ENCODE data around the gene CDC42BPG.
A peak's percentile ranks its signal among the peaks of the same experiment; 100 is the strongest.
"Not testable (repeated sequence)": the region's sequence is repeated elsewhere in the genome, so short reads cannot be mapped to it uniquely, and the experiment has no call there.

The CDC42BPG gene

DNA sequence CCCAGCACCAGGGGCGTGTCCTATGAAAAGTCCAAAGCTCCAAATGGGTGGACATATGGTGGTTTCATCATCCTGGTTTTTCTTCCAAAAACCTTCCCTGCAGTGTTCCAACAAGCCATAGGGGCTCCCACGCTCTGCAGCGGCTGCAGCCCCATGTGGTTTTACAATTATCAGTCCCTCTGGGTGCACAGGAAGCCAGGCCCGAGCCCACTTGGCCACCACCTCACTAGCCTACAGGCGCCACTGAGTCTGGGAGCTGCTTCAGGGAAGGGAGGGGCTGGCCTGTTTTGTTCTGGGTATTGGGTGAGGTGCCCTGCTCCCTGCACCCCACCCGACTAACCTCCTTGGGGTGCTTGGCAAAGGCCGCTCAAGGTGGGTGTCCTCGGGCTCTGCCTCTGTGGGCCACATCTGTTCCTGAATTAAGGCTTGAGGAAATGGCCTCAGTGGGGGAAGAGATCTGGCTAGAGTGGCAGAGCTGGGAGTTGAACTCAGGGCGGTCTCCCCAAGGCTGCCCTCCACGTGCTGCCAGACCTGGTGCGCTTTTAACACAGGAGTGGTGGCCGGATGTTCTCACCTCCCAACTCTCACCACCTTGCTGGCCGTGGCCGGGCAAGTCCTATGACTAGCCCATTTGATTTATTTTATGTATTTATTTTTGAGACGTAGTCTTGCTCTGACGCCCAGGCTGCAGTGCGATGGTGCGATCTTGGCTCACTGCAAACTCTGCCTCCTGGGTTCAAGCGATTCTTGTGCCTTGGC lies 5.3 kb upstream of the CDC42BPG start:
- peak; percentile 37 for DNase-seq (ENCODE audit: low spot score)

DNA sequence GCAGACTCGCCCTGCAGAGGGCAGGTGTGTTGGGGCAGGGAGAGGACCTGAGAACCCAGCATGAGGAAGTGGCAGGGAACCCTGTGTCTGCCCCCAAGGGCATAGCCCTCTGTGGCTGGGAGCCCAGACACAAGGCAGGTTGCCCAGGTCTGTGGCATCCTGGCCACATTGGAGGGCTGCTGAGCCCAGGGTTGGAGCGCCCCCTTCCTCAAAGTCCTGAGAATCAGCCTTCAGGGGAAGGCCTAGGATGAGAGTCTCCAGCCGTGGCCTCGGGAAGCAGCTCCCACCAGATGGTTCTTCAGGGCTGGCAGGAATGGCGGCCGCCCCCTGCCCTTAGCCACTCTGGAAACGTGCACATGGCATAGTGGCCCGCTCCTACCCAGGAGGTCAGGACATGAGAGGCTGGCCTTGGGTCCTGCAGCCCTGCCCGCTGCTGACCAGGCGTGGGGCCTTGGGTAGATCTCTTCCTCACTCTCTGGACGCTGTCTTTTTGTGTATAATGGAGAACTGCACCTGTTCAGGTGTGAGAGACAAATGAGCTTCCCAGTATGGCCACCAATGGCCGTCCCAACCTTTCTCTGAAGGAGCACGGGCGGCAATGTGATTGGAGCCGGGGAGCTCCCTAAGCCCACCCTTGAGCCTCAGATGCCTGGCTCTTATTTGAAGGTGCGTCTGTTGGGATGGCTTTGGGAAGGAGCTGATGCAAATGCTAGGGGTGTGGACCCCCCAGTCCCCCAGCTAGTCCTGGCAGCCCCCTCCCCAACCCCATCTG lies 4.6 kb upstream of the CDC42BPG start:
- no peak for DNase-seq (ENCODE audit: low spot score)

DNA sequence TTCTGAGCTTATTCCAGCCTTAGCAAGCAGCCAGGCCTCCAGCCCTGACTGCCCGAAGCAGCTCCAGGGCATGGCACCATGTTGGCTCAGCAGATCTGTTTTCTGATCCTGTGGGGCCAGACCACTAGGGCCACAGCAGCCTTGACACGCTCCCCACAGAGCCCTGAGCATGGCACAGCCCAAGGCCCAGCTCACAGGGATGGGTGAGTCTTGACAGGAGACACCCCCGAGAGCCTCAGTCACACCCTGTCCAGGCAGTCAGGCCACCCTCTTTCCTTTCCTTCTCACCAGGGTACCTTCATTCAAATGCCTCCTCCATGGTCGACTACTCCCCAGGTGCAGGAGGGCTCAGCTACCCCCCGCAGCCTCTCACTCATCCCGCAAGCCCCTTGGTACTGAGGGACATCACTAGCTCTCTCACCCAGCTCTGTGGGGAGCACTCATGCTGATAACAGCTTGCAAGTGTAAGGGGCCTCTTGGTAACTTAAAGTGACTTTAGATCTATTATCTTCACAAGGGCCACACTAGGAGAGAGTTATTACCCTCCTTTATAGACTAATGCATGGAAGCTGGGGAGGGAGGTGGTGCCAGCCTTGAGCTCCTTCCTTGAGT lies 3.9 kb upstream of the CDC42BPG start:
- DNase-seq (ENCODE audit: low spot score), result no peak

DNA sequence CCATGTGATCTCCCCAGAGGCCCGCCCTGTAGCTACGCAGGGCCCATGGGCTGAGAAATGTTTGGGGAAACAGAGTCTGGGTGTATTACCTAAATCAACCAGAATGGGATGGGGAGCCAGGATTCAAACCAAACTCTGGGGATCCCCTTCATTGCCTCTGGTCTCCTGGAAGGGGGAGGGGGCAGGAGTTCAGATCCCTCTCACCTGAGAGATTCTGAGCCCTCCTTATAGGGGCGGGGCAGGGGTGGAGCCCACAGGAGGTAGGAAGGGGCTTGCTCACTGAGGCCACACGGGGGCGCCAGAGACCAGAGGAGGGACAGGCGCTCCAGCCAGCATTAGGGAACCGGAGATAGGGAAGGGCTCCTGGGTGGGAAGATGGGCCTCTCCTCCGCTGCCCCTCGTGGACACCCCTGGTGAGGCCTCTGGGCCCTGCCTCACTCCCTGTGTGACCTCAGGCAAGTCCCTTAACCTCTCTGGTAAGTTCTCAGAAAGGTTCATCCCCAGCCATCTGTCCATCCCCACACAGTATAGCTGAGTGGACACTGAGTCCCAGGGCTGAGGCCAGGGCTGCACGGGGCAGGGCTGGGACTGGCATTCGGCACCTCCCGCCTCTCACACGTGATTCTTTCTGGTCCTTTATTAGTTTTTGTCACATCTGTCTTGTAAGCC lies 2.7 kb upstream of the CDC42BPG start:
- DNase-seq (ENCODE audit: low spot score), result peak; percentile 94

DNA sequence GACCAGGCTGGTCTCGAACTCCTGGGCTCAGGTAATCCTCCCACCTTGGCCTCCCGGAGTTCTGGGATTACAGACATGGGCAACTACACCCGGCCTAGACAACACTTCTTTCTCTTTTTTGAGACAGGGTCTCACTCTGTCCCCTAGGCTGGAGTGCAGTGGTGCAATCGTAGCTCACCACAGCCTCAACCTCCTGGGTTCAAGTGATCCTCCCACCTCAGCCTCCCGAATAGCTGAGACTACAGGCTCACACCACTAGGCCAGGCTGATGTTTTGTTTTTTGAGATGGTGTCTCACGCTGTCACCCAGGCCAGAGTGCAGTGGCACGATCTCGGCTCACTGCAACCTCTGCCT lies 1.3 kb upstream of the CDC42BPG start:
- DNase-seq (ENCODE audit: low spot score), result not testable (repeated sequence)

DNA sequence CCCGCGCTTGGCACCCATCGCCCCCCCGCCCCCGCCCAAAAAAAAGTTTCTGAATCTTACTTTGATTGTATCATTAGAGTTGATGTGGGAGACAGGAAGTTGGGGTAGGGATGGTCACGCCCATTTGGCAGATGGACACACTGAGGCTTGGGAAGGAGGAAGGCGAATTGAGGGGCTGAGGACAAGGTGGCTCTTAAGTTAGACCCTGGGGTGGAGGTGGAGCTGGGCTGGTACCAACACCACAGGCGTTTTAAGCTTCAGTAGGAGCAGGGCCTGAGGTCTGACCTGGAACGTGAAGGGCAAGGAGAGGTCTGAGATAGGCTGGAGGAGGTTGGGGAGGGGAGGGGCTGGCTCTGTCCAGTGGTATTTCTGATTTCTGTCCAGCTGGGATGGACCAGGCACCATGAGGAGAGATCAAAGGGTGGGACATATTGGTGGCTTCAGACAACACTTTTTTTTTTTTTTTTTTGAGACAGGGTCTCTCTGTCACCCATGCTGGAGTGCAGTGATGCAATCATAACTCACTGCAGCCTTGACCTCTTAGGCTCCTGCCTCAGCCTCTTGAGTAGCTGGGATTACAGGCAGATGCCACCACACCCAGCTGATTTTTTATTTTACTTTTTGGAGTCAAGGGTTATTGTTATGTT lies 799 bp upstream of the CDC42BPG start:
- no peak for DNase-seq (ENCODE audit: low spot score)

DNA sequence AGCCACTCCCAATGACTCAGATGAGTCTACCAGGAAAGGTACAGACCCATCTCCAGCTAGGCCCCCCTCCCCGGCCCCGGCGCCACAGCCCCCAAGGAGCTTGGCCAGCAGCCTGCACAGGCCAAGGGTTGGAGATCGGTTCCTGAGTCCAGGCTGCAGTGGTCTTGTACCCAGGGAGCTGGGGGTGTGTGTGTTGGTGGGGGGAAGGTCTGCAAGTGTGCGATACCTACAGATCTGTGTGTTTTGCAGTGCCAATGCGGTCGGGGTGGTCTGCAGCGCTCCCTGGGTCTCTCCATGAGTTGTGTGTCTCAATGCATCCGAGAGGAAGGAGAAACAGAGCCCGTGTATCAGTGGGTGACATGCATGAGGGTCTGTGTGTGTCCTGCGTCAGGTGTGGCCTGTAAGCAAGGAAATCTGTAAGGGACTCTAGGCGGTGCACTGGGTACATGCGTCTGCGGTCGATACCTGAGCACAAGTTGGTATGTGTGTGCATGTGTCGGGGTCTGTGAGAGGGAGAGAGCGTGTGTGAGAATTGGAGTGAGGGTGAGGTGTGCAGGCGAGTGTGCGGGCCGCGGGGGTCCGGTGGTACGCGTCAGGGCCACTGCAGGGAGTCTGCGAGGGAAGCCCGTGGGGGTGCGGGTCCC lies 645 bp downstream of the CDC42BPG start:
- DNase-seq (ENCODE audit: low spot score), result no peak

DNA sequence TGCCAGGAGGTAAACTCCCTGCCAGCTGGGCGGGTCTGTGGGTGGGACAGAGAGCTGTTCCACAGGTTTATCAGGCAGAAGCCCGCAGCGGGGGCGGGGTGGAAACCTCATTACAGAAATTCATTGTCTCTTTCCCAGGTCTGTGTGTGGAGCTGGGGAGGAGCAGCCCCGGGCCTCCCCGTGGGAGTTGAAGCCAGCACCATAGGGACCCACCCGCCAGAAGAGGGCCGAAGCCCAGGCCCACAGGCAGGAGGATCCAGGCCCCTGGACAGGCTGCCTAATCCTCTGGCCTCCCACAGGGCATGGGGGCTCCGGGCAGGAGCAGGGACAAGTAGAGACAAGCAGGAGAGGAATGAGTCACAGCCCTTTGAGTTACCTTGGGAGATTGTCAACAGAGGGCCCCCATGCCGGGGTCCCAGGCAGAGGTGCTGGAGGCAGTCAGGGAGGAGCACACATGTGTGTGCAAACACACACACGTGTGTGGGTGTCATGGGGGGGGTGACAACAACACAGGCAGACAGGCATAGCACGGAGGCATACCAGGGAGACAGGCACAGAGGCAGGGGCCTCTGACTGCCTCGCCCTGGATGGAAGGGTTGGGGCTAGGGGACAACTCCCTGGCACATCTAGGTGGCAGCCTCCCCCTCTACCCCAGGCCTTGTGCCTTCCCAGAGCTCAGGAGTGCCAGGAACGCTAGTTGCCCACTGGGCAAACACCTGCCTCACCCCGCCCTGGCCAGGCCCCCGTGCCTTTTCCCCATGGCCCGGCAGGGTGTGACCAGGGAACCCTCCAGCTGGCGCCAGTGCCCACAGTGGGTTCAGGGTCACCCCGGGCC lies 1.4 kb downstream of the CDC42BPG start:
- DNase-seq (ENCODE audit: low spot score), result no peak

DNA sequence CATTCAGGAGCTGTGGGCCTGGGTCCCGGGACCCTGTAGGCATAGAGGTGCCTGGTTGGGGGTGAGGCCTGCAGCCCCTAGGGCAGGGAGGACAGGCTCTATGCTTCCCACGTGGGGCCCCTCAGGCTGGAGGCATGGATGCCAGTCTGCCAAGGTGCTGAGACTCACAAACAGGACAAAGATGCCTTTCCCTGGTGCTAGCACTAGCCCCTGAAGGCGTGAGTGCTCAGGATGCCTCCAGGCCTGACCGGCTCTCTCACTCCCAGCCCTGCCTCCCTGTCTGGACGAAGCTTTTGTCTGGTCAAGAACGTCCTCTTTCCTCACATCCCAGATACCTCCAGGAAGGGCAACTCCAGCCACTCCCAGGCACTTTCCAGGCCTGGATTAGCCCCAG lies 2.1 kb downstream of the CDC42BPG start:
- no peak for DNase-seq (ENCODE audit: low spot score)

DNA sequence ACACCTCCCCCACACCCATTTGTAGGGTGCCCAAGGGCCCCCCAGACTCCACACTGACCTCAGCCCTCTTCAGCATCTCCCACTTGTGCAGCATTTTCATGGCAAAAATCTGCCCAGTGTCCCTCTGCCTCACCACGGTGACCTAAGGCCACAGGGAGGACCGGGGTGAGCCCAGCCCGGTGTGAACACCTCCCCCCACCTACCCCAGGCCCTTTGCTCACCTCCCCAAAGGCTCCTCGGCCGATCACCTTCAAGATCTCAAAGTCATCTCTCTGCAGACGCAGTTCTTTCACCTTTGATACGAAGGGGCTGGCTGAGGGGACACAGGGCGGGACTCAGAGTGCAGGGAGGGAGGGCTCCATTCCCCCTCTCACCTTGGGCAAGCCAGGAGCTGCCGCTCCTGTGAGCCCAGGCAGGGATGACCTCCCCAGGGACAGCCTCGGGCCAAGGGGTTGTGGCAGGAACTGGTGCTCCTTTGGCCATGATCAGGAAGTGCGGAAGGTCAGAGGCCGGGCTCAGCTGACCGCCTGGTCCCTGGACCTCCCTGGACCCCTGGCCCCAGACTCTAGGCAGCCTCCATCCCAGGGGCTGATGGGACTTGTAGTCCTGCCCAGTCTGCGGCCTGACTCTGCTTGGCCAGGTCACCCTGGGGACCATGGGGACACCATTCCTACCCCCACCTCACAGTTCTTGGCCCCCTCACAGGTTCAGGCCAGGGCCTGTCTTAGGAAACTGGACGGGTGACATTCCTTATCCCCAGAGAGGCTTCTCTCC lies 2.7 kb downstream of the CDC42BPG start:
- DNase-seq (ENCODE audit: low spot score), result no peak

DNA sequence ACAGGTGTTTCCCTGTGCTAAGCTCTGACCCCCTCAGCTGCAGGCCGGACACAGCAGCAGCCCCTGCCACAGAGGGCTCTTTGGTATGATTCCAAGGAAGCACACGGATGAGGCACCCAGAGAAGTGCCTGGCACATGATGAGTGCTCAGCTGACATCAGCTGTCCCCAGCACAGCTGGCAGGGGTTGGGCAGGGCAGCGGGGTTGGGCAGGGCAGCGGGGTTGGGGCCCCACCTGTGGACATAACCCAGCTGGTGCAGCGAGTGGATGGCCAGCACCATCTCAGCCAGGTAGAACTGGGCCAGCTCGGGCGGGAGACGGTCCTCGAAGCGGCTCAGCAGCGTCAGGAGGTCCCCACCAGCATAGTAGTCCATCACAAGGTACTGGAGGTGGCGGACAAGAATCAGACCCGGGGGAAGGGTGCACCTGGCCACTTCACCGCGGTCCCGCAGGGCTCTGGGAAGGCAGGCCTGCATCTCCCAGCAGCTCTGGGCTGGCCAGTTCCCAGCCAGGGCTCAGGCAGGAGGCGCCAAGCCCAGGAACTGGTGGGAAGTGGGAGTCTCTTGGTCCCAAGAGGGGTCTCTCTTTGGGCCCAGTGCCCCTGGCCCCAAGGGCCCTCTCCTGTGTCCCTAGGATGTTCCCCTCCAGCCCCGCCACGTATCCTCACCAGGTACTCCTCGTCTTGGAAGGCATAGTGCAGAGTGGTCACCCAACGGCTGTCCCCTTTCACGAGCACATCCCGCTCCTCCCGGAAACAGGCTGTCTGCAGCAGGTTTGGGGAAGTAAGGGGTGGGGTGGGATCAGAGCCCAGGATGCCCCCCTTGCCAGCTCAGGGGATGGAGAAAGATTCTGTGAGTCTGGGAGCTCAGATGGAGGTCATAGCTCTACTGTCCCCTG lies 4.3 kb downstream of the CDC42BPG start:
- no peak for DNase-seq (ENCODE audit: low spot score)

DNA sequence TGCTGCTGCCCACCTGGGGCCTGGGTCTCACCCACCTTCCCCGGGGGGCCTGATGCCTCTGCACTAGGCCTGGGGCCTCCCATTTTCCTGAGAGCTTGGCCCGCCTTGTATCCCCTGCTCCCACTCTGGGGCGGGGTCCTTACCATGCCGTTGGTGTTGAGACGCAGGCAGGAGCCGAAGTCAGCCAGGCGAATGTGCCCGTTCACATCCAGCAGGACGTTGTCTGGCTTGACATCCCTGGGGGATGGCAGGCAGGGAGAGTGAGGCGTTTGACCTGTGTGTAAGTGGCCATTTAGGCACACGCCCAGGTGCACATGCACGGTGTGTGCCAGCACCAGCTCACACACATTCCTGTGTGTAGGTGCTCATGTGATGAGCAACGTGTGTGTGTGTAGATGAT lies 5.1 kb downstream of the CDC42BPG start:
- no peak for DNase-seq (ENCODE audit: low spot score)

DNA sequence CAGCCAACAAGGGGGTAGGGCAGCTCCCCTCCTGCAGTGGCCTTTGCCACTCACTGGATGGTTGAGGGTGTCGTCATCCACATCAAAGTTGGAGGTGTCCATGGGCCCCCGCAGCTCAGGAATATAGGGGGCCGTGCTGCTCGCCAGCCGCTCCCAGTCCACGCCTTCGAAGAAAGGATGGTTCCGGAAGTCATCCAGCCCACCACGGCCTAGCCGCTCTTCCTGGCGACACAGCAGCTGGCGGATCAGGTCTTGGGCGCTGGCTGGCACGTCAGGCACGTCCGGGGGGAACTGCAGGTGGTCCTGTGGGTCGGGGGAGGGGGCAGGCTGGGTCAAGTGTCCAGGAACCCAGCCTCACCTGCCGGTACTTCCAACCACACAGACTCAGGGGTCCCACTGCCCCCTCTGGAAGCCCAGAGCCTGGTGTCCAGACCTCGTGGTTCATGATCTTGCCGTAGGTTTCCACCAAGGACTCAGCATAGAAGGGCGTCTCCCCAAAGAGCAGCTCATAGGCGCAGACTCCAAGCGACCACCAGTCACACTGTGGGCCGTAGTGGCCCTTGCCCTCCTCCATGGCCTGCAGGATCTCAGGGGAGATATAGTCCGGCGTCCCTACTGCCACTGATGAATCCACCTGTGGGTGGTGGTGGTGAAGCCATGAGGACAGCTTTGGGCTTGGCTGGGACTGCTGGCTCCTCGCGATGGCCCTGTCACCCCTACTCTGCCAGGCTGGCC lies 5.7 kb downstream of the CDC42BPG start:
- no peak for DNase-seq (ENCODE audit: low spot score)

DNA sequence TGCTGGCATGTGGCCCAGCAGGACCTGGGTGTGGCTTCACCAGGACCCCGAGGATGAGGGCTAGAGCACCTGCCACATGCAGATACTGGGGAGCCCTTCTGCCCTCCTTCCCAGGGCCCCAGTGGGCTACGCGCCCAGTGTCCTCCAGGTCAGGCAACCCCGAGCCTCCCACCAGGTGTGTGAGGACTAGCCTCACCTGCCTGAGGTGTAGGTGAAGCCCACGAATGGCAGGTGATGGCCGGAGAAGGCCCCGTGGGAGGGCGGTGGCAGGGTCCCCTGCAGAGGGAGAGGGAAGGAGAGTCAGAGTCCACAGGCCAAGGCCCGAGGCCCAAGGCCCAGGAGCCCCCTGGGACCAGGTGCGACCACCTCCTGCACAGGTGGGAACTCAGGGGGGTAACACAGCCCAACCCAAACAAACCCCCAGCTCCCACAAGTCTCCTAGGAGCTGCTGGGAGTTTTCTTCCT lies 6.5 kb downstream of the CDC42BPG start:
- DNase-seq (ENCODE audit: low spot score), result no peak

DNA sequence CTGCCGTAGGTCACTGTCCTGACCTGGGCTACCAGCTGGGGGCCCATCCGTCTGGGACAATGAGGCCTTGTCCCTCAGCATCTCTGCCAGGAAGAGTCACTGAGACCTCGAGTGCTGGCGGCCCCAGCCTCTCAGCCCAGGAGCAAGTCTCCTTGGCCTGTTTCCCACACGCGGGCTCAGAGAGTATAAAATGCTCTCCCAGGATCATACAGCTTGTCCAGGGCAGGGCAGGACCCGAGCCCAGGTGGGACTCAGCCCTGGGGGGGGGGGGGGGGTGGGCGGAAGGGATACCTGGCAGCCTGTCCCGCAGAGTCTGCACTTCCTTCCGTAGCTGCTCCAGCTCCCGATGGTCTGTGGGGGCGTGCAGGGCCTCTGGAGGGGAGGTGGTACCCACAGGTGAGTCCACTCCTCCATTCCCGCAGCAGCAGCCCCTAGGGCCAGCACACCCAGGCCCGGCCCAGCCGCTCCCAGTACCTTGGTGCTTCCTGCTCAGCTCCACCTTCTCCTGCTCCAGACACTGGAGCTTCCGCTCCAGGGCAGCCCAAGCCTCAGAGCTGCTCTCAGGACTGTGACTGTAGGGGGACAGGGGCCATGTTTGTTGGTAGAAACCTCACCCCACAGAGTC lies 7.9 kb downstream of the CDC42BPG start:
- DNase-seq (ENCODE audit: low spot score), result no peak

DNA sequence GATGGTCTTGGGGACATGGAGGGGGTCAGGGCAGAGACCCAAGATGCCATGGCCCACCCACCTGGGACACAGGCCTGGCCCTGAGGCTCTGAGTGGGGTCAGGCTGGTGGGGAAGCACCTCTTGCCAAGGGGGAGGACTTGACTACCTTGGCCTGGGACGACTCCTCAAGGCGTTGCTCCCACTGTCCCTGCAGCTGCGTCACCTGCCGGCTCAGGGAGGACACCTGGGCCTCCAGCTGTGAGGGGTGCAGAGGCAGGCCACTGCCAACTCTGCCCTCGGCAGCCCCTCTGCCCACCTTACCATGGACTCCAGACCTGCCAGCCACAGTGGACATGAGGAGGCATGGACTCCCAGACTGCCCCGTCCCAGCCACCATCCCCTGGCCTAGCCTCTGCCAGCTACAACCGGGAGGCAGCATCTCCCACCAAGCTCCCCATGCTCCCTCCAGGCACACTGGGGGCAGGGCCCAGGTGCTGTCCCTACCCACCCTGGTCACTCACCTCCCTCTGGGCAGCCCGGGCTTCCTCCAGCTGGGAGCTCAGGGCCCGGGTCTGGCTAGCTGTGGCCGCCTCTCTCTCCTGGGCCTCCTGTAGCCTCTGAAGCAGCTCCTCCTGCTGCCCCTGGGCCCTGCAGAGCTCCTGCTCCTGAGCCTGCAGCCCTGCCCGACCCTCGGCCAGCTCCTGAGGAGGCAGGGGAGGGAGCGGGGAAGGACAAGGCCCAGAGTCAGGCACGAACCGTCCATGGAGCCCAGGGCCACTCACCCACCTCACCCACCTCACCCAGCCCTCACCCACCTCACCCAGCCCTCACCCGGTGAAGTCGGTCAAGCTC lies 8.6 kb downstream of the CDC42BPG start:
- DNase-seq (ENCODE audit: low spot score), result no peak
